Measurements from ENCODE around the gene MNDA. TPM values are rescaled to one million over a fixed set of nuclear protein-coding genes. Genes with fewer than 3 reads are reported as not detected.
"Not testable (repeated sequence)": the region's sequence is repeated elsewhere in the genome, so short reads cannot be mapped to it uniquely, and the experiment has no call there.

Gene MNDA
- total RNA-seq, 1 experiment from 2014 or later = not detected

- no peaks in the 10 kb centered on the region for H3K27me3 ChIP-seq
- no peak overlapping the region for H3K4me3 ChIP-seq
- DNase-seq = no peak
- no peaks in the 10 kb centered on the region for H3K9me3 ChIP-seq (replicated peaks)
- H3K4me1 ChIP-seq = no peaks in the 10 kb centered on the region
- H3K27ac ChIP-seq = no peak overlapping the region
- H3K36me3 ChIP-seq = no peaks in the 10 kb centered on the region
Measured at GRCh38 chr1:158818975-158819431, 12.1 kb upstream of the MNDA start.

GRCh38 chr1:158819461-158820443, 11.4 kb upstream of the MNDA start:
- Histone ChIP-seq H3K27ac (no peak overlapping the region), H3K4me1 (no peaks in the 10 kb centered on the region), H3K36me3 (no peaks in the 10 kb centered on the region), H3K27me3 (no peaks in the 10 kb centered on the region), H3K4me3 (no peak overlapping the region), H3K9me3 (replicated peaks) (no peaks in the 10 kb centered on the region)
- DNase-seq = no peak

- H3K4me3 ChIP-seq = no peak overlapping the region
- no peaks in the 10 kb centered on the region for H3K27me3 ChIP-seq
- no peak for DNase-seq
- H3K9me3 ChIP-seq (replicated peaks) = no peaks in the 10 kb centered on the region
- no peaks in the 10 kb centered on the region for H3K4me1 ChIP-seq
- H3K36me3 ChIP-seq = no peaks in the 10 kb centered on the region
- H3K27ac ChIP-seq = no peak overlapping the region
Measured at GRCh38 chr1:158821723-158822122, 9.4 kb upstream of the MNDA start.

GRCh38 chr1:158830074-158830677, 975 bp upstream of the MNDA start:
- Histone ChIP-seq H3K27me3 (no peaks in the 10 kb centered on the region), H3K4me1 (no peaks in the 10 kb centered on the region), H3K9me3 (replicated peaks) (no peaks in the 10 kb centered on the region), H3K4me3 (no peak overlapping the region), H3K27ac (no peak overlapping the region), H3K36me3 (no peaks in the 10 kb centered on the region)
- DNase-seq = no peak

GRCh38 chr1:158833264-158833663, 2.1 kb downstream of the MNDA start:
- Histone ChIP-seq H3K27ac (no peak overlapping the region), H3K27me3 (no peaks in the 10 kb centered on the region), H3K4me3 (no peak overlapping the region), H3K9me3 (replicated peaks) (no peaks in the 10 kb centered on the region), H3K36me3 (no peaks in the 10 kb centered on the region), H3K4me1 (no peaks in the 10 kb centered on the region)
- DNase-seq = no peak

GRCh38 chr1:158836038-158836437, 4.9 kb downstream of the MNDA start:
- Histone ChIP-seq H3K27ac (no peak overlapping the region), H3K27me3 (no peaks in the 10 kb centered on the region), H3K9me3 (replicated peaks) (no peaks in the 10 kb centered on the region), H3K4me3 (no peak overlapping the region), H3K4me1 (no peaks in the 10 kb centered on the region), H3K36me3 (no peaks in the 10 kb centered on the region)
- no peak for DNase-seq

GRCh38 chr1:158838660-158839059, 7.5 kb downstream of the MNDA start:
- Histone ChIP-seq H3K4me3 (no peak overlapping the region), H3K4me1 (no peaks in the 10 kb centered on the region), H3K9me3 (replicated peaks) (no peaks in the 10 kb centered on the region), H3K36me3 (no peaks in the 10 kb centered on the region), H3K27me3 (no peaks in the 10 kb centered on the region), H3K27ac (no peak overlapping the region)
- DNase-seq = no peak

- Histone ChIP-seq H3K9me3 (replicated peaks) (no peaks in the 10 kb centered on the region), H3K4me3 (no peak overlapping the region), H3K36me3 (no peaks in the 10 kb centered on the region), H3K27ac (no peak overlapping the region), H3K27me3 (no peaks in the 10 kb centered on the region), H3K4me1 (no peaks in the 10 kb centered on the region)
- no peak for DNase-seq
Measured at GRCh38 chr1:158839566-158839965, 8.4 kb downstream of the MNDA start.

GRCh38 chr1:158840236-158840635, 9.1 kb downstream of the MNDA start:
- Histone ChIP-seq H3K27me3 (no peaks in the 10 kb centered on the region), H3K9me3 (replicated peaks) (no peaks in the 10 kb centered on the region), H3K4me1 (no peaks in the 10 kb centered on the region), H3K4me3 (no peak overlapping the region), H3K36me3 (no peaks in the 10 kb centered on the region), H3K27ac (no peak overlapping the region)
- DNase-seq = no peak

DNA sequence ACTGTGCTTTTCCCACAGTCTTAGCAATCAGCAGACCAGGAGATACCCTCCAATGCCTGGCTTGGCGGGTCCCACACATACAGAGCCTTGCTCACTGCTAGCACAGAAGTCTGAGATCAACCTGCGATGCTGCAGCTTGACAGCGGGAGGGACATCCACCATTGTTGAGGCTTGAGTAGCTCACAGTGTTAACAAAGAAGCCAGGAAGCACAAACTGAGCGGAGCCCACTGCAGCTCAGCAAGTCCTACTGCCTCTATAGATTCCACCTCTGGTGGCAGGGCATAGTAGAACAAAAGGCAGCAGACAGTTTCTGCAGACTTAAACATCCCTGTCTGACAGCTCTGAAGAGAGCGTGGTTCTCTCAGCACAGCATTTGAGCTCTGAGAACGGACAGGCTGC, 33.4 kb downstream of the MNDA start:
- no peaks in the 10 kb centered on the region for H3K4me1 ChIP-seq
- H3K36me3 ChIP-seq = no peaks in the 10 kb centered on the region
- no peak for DNase-seq
- H3K27ac ChIP-seq = no peak overlapping the region
- H3K27me3 ChIP-seq = no peaks in the 10 kb centered on the region
- H3K4me3 ChIP-seq = no peak overlapping the region
- H3K9me3 ChIP-seq (replicated peaks) = no peaks in the 10 kb centered on the region

DNA sequence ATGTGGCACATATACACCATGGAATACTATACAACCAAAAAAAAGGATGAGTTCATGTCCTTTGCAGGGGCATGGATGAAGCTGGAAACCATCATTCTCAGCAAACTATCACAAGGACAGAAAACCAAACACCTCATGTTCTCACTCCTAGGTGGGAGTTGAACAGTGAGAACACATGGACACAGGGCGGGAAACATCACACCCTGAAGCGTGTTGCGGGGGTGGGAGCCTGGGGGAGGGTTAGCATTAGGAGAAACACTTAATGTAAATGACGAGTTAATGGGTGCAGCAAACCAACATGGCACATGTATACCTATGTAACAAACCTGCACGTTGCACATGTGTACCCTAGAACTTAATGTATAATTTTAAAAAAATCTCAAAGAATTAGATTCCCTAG, 39.3 kb downstream of the MNDA start:
- not testable (repeated sequence) for H3K27me3 ChIP-seq; H3K4me3 ChIP-seq; DNase-seq; H3K36me3 ChIP-seq; H3K9me3 ChIP-seq (replicated peaks); H3K4me1 ChIP-seq; H3K27ac ChIP-seq

DNA sequence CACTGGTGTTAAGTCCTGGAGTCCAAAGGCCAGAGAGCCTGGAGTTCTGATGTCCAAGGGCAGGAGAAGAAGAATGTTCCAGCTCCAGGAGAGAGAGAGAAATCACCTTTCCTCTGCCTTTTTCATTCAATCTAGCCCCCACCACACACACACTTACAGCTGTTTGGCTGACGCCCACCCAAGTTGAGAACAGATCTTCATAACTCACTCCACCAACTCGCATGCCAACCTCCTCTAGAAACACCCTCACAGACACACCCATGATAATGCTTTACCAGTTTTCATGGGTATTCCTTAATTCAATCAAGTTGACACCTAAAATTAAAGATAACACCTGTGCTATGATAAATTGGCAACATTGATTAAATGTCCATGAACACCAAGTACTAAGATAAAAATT, 42.0 kb downstream of the MNDA start:
- no peak for DNase-seq
- no peaks in the 10 kb centered on the region for H3K27me3 ChIP-seq
- no peak overlapping the region for H3K4me3 ChIP-seq
- no peak overlapping the region for H3K27ac ChIP-seq
- H3K9me3 ChIP-seq (replicated peaks) = no peaks in the 10 kb centered on the region
- H3K36me3 ChIP-seq = no peaks in the 10 kb centered on the region
- no peaks in the 10 kb centered on the region for H3K4me1 ChIP-seq

DNA sequence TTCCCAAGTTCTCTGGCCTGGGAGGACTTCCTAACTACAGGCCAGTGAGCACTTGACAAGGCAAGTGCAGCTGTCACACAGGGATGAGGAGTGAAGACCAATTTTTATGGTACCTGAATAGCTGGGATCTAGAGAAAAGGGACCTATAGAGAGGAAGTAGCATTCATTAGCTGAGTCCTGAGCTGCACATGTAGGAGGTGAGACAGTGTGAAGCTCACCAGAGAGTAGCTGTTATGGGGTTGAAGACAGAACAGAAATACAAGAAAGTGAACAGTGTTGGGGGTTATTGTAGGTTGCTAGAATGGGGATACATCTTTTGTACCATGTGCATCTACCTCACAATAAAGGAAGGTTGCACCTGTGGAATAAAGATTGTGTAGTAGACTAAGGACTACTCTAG, 62.5 kb downstream of the MNDA start:
- Histone ChIP-seq H3K27me3 (no peaks in the 10 kb centered on the region), H3K36me3 (no peaks in the 10 kb centered on the region), H3K27ac (no peak overlapping the region), H3K4me1 (no peaks in the 10 kb centered on the region), H3K9me3 (replicated peaks) (no peaks in the 10 kb centered on the region), H3K4me3 (no peak overlapping the region)
- DNase-seq = no peak

DNA sequence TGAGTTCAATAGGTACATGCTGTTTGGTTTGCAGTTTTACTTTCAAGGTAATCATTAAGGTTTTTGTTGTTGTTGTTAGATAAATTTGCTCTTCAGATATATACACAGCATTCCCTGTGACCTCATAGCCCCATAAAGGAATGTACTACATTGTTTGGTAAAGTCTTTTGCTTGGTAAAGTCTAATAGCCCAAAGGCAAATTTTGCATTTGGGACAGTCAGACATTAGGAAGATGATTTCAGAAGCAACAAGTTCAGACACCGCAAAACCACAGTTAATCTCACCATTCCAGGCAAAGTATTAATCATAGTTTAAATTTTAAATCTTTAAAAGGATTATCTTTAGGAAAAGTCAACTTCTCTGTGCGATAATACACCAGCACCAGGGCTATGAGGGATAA, 67.6 kb downstream of the MNDA start:
- no peaks in the 10 kb centered on the region for H3K4me1 ChIP-seq
- DNase-seq = no peak
- no peak overlapping the region for H3K27ac ChIP-seq
- H3K9me3 ChIP-seq (replicated peaks) = no peaks in the 10 kb centered on the region
- H3K36me3 ChIP-seq = no peaks in the 10 kb centered on the region
- no peak overlapping the region for H3K4me3 ChIP-seq
- H3K27me3 ChIP-seq = no peaks in the 10 kb centered on the region
